Lower leg skin (tissue), 4 donors: ENCODE measurements around the gene PXYLP1. TPM values are rescaled to one million over a fixed set of nuclear protein-coding genes. Genes with fewer than 3 reads are reported as not detected.
"Not testable (repeated sequence)": the region's sequence is repeated elsewhere in the genome, so short reads cannot be mapped to it uniquely, and the experiment has no call there.

Experiments used
- DNase-seq, 2 donors: peaks; one replicate each; pipeline ENCODE4 v3.0.0-alpha.2; 2019; ENCODE audit warnings: low spot score in 2 of 2
- H3K4me3 ChIP-seq: fragments of 200-600 bp; sonication (generic); 2 replicates; pipeline ENCODE4 v1.5.1; 2017; ENCODE audit warnings: mild to moderate bottlenecking, low read depth; ENCODE audit not compliant: poor library complexity, severe bottlenecking
- POLR2A ChIP-seq, 2 donors: fragments of 450-650 bp; IDR thresholded peaks; one replicate each; pipeline ENCODE4 v1.6.1; 2016 to 2017; ENCODE audit warnings: antibody characterized with exemption in 2 of 2, mild to moderate bottlenecking in 1 of 2, moderate library complexity in 1 of 2
- WGBS, 2 donors: methylation state at CpG; one replicate each; pipeline ENCODE4 v1.1.5; 2018; 5-methylcytosine and 5-hydroxymethylcytosine counted together
- intact Hi-C: fragments of 100-400 bp; cut with DNase I; formaldehyde crosslinking; loops from one replicate; pipeline ENCODE4 v1.15.0; 2023; ENCODE audit warnings: low total_unique reads
- total RNA-seq, 4 donors: library from RNA; depleted of rRNA; stranded (reverse); fragments of >200 nt; gene quantifications; one replicate each; pipeline ENCODE4 v1.1.0, GENCODE V29; 2016
- TF ChIP-seq, protein P1 (sequence below), 3 donors: fragments of 450-650 bp; IDR thresholded peaks; one replicate each; pipeline ENCODE4 v1.5.1; 2016; ENCODE audit warnings: antibody characterized with exemption in 3 of 3, mild to moderate bottlenecking in 3 of 3, moderate library complexity in 2 of 3

The PXYLP1 gene
- total RNA-seq, 4 donors from 2014 or later, result 8.8 to 14.5 (median 10.2) TPM

DNA sequence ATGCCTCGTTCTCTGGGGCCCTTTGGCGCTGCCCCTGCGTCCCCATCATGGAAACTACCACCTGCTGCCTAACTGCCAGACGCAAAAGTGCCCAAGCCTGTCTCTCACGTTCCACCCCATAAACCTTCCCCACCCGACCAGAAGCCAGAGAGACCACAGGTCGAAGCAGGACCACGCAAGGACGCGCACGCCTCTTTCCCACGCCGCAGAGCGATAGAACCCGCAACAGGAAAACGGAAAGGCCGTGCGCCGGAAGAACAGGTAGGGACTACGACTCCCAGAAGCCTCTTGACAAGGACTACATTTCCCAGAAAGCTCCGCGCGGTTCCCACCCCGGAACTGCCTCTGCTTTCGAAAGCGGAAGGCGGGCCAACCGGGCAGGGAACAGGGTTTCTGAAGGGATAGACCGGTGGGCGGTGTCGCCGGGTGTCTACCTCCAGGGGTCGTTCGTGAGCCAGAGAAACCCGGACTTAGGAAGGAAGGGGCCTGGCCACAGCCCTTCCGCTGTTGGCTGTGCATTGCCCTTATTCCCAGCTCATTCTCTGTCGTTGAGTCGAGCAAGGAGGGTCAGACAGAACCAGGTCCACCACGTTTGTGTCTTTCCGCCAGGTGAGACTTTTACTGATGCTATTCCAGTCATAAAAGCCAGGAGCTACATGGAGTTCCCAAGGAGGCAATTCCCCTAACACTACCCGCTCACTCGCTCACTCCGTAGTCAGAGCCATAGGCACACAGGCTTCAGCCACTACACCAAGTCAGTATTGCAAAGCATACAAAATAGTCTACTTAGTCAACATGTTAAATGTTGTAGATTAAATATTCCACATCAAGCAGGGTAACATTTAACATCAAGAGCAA lies 80.1 kb downstream of the PXYLP1 start:
- no peak for TF ChIP-seq POLR2A (IDR thresholded peaks at IDR 0.05)
- TF ChIP-seq, protein P1, sequence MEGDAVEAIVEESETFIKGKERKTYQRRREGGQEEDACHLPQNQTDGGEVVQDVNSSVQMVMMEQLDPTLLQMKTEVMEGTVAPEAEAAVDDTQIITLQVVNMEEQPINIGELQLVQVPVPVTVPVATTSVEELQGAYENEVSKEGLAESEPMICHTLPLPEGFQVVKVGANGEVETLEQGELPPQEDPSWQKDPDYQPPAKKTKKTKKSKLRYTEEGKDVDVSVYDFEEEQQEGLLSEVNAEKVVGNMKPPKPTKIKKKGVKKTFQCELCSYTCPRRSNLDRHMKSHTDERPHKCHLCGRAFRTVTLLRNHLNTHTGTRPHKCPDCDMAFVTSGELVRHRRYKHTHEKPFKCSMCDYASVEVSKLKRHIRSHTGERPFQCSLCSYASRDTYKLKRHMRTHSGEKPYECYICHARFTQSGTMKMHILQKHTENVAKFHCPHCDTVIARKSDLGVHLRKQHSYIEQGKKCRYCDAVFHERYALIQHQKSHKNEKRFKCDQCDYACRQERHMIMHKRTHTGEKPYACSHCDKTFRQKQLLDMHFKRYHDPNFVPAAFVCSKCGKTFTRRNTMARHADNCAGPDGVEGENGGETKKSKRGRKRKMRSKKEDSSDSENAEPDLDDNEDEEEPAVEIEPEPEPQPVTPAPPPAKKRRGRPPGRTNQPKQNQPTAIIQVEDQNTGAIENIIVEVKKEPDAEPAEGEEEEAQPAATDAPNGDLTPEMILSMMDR (IDR thresholded peaks at IDR 0.05), result peak in 1 of 3 donors; percentile 58
- peak overlapping the region; percentile 46 for H3K4me3 ChIP-seq
- WGBS, 2 donors, result 3% methylated on average over 39 to 43 of the region's 43 CpGs
- intact Hi-C loops, result no loop called here
- DNase-seq, result peak; percentile 98 to 100

- WGBS, 2 donors, result 75 to 82% methylated on average over 16 of the region's 16 CpGs
- intact Hi-C loops, result no loop called here
- DNase-seq, result no peak
- H3K4me3 ChIP-seq, result no peak overlapping the region
- TF ChIP-seq POLR2A (IDR thresholded peaks at IDR 0.05), result no peak
- TF ChIP-seq, protein P1 (IDR thresholded peaks at IDR 0.05), result no peak
These were observed 80.9 kb downstream of the PXYLP1 start for GRCh38 chr3:141312354-141313092.

DNA sequence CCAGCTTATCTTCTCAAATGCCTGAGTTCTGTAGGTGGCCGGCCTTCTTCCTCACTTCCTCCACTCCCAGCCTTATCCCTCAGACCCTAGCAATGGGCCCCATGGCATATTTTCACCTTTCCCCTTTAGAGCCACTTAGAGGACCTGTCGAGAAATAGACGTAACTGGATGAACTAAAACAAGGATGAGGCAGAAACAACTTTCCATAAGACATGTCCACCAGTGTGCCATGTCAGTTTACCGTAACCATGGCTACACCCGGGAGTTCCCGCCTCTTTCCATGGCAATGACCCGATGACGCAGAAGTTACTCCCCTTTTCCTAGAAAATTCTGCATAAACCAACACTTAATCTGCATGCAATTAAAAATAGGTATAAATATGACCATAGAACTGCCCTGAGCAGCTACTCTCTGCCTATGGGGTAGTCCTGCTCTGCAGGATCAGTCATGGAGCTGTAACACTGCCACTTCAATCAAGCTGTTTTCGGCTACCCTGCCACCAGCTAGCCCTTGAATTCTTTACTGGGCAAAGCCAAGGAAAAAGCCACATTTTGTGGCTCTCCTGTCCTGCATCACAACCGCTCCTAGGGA lies 81.6 kb downstream of the PXYLP1 start:
- intact Hi-C loops, result no loop called here
- DNase-seq, result no peak
- TF ChIP-seq, protein P1 (IDR thresholded peaks at IDR 0.05), result no peak
- TF ChIP-seq POLR2A (IDR thresholded peaks at IDR 0.05), result no peak
- WGBS, 2 donors, result 94 to 95% methylated on average over 10 of the region's 10 CpGs
- no peak overlapping the region for H3K4me3 ChIP-seq

GRCh38 chr3:141314415-141314814 lies 82.8 kb downstream of the PXYLP1 start:
- intact Hi-C loops, DNase-seq, H3K4me3 ChIP-seq: not testable (repeated sequence)
- WGBS, 2 donors, result 90 to 97% methylated on average over 4 of the region's 4 CpGs

DNA sequence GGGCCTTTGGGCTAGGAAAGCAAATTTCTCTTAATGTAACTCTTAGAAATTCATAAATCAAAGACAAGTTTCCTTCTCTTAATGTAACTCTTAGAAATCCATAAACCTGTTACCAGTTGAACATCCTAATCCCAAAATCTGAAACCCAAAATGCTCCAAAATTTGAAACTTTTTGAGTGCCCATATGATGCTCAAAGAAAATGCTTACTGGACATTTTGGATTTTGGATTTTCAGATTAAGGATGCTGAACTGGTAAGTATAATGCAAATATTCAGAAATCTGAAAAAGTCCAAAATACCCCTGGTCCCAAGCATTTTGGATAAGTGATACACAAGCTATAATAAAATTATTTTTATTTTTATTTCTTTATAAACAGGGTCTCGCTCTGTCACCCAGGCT lies 85.2 kb downstream of the PXYLP1 start:
- TF ChIP-seq POLR2A (IDR thresholded peaks at IDR 0.05), result no peak
- TF ChIP-seq, protein P1 (IDR thresholded peaks at IDR 0.05), result no peak
- DNase-seq, result no peak
- no peak overlapping the region for H3K4me3 ChIP-seq
- intact Hi-C loops, result no loop called here
- 90 to 100% methylated on average over 1 of the region's 1 CpG for WGBS, 2 donors
